NCI-H2196 treated with DMSO at 0.1 percent for 48 hours (cell line): ENCODE measurements around the gene COBL.
"Not testable (repeated sequence)": the region's sequence is repeated elsewhere in the genome, so short reads cannot be mapped to it uniquely, and the experiment has no call there.

ENCODE experiments used
- DNase-seq: peaks from one replicate; lab custom pipeline; 2025; ENCODE audit not compliant: unreplicated experiment; lab: John Stamatoyannopoulos, UW

COBL gene

GRCh38 chr7:51013218-51013786 lies 303.3 kb downstream of the COBL start:
- no peak for DNase-seq

GRCh38 chr7:51012569-51013217 lies 303.9 kb downstream of the COBL start:
- no peak for DNase-seq

GRCh38 chr7:51011710-51012350 lies 304.8 kb downstream of the COBL start:
- no peak for DNase-seq

GRCh38 chr7:51010534-51010933 lies 306.1 kb downstream of the COBL start:
- no peak for DNase-seq

- DNase-seq, result no peak
Observed at GRCh38 chr7:51009716-51010496, 306.7 kb downstream of the COBL start.

- no peak for DNase-seq
Observed at GRCh38 chr7:51007551-51008505, 308.8 kb downstream of the COBL start.

- no peak for DNase-seq
Observed at GRCh38 chr7:51006483-51007235, 309.9 kb downstream of the COBL start.

- DNase-seq, result no peak
Observed at GRCh38 chr7:51005074-51005473, 311.5 kb downstream of the COBL start.

GRCh38 chr7:51000956-51001355 lies 315.7 kb downstream of the COBL start:
- no peak for DNase-seq

GRCh38 chr7:50994753-50995319 lies 321.8 kb downstream of the COBL start:
- DNase-seq, result no peak

- DNase-seq, result not testable (repeated sequence)
Observed at GRCh38 chr7:50990214-50990613, 326.4 kb downstream of the COBL start.

GRCh38 chr7:50988988-50989387 lies 327.6 kb downstream of the COBL start:
- no peak for DNase-seq

- no peak for DNase-seq
Observed at GRCh38 chr7:50988465-50988864, 328.1 kb downstream of the COBL start.

- no peak for DNase-seq
Observed at GRCh38 chr7:50985096-50985495, 331.5 kb downstream of the COBL start.

- DNase-seq, result no peak
Observed at GRCh38 chr7:50983850-50984249, 332.8 kb downstream of the COBL start.

- DNase-seq, result no peak
Observed at GRCh38 chr7:50982626-50983025, 334.0 kb downstream of the COBL start.

GRCh38 chr7:50981743-50982142 lies 334.9 kb downstream of the COBL start:
- no peak for DNase-seq

- no peak for DNase-seq
Observed at GRCh38 chr7:50980411-50980810, 336.2 kb downstream of the COBL start.

GRCh38 chr7:50978633-50979215 lies 337.9 kb downstream of the COBL start:
- DNase-seq, result no peak
